NCI-H446 treated with DMSO at 0.1 percent for 48 hours (cell line): ENCODE measurements around the gene FBXW7.

Experiments used
- DNase-seq: peaks from one replicate; lab custom pipeline; 2025; lab: John Stamatoyannopoulos, UW

FBXW7 gene

DNA sequence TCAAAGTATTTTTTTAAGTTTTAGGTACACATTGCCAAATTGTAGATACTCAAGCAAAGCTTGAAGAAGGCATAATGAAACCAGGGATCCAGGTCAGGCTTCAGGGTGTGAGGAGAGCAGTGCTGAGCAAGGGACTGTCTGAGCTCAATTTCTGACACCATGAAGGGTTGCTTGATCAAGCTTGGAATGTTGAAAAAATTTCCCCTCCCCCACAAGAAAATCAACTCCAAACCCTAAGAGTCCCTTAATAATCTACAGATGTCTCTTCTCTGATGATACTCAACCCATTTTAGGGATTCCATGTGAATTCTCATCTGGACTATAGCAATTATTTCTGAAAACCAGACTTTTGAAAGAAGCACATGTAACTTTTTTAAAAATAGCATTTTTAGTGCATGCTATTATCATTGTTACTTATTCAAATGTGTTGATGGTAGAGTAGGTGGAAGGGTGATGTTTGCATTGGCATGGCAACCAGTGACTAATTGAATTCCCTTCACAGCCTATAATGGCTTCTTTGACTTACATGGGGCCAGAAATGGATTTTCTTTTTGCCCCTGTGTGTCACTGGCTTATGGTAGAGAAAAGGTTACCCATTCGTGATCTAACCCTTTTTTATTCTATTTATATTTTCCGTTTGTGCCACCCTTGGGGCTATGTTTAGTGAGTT is 252.0 kb downstream of the FBXW7 start:
- no peak for DNase-seq

DNA sequence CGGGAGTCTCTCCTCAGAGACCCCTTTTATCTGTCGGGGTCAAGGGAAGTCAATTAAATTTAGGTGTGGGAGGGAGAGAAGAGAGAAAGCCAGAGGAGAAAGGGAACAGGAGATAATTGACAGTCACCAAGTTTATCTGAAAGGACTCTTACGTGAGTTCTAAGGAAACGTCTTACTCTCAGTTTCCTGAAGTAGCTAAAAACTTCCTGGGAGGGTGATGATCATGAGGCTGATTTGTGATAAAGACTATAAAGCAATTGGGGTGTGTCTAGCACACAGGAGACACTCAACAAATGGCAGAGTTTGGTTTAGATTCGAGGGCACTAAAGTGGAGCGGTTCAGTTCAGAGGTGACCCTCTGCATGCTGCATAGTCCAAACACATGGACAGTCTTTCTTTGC is 254.1 kb downstream of the FBXW7 start:
- DNase-seq = no peak

DNA sequence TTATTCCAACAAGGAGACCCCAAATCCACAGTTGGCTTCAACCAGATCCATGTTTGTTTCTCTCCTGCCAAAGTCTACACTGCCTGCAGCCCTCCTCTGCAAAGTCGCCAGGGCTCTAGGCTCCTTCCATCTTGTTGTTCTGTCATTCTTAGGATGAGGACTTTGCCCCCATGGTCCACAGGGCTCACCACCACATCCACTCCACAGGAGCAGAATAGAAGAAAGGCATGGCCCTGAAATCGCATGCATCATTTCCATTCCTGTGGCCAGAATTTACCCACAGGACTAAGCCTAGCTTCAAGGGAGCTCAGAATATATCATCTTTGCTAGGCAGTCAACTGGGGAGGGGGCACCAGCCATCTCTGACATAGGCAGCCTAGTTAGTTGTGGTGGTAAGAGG is 254.7 kb downstream of the FBXW7 start:
- DNase-seq = no peak

DNA sequence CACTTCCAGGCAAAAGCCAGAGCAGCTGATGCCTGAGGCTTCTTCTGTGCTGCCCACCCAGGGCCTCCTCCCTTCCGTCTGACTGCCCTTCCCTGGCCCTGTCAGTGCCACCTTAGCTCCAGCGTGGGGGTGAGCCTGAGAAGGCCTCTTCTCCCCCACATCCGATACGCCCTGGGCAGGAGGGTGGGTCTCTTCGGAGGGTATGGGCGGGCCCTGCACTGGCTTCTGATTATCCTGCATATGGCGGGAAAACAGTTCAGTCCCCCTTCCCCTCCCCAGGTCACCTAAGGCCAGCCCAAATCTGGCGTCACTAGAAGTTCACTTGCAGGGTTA is 256.7 kb downstream of the FBXW7 start:
- no peak for DNase-seq

DNA sequence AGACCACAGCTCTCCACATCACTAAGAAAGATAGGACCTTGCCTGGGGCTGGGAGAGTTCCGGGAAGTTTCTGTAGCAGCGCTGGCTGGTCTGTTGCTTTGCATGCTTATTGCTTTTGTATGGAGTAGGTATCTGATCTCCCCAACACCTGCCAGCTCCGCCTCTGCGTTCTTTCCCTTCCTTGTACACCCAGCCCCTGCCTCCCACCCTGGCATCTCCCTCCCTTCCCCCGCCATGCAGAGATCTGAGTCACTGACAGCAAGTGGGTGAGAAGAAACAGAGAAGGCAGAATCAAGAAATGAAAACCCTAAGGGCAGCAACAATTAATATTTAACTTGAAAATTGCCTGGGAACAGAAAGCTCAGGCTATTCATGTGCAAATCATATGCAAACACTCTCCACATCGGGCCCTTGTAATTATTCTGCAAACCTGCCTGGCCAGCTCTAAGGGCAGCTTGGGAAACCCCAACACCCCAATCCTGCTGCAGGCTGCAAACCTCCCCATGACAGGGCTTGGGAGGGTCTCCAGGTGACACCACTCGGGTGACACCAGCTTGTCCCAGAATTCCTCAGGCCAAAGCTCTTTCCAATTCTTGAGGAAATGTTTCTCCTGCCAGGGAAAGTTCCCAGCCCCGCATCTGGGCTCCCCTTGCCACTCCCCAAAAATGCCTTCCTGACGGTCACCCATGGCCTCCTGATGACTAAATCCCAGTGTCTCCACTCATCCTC is 257.2 kb downstream of the FBXW7 start:
- no peak for DNase-seq

DNA sequence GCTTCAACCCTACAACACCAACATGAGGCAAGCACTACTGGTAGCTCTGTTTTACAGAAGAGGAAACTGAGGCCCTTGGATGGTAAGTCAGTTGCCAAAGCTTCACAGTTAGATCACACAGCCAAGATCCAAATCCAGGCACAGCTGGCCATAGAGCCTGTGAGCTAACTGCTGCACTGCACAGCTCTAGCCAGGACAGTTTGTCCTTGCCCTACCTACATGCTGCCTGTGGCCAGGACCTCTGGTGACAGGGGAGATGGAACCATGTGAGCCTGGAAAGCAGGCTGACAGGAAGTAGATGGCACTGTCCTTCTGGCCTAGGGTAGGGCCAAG is 257.8 kb downstream of the FBXW7 start:
- no peak for DNase-seq

DNA sequence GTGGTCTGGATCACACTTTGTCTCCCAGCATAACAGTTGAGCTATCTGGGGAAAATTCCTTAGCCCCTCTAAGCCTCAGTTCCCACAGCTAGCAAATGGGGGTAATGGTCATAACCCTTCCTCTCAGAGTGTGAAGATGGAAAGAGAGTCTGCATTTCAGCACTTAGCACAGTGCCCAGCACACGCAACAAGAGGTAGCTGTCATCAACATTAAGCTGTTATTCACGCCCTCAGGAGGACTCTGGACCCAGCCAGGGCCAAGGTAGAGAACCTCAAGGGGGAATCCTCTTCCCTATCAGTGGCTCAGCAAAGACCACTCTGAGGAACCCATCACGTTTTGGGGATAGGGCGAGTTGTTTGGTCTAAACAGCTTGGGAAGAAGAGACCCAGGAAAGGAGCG is 258.6 kb downstream of the FBXW7 start:
- no peak for DNase-seq

DNA sequence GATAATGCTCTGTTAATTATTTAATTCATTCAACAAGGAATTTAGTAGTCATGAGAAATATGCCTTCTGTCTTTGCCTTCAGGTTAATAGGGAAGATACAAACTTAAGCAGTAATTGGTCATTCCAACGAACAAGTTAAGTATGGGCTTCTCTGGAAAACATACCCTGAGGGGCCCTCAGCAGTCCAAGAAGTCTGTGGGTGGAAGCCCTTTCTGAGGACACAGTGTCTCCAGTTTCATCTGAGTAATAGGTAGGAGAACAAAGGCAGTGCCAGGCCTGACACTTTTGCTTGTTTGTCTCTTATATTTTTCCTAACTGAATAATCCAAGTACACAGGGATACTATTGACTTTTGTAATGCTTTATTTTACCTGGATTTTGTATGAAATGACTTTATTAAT is 262.5 kb downstream of the FBXW7 start:
- DNase-seq = no peak
